DMS153 treated with DMSO at 0.1 percent for 48 hours (cell line): Measurements from ENCODE around the gene CRYBG1.

ENCODE experiments used
- DNase-seq: peaks from one replicate; lab custom pipeline; 2025; ENCODE audit not compliant: unreplicated experiment; lab: John Stamatoyannopoulos, UW

The CRYBG1 gene

DNA sequence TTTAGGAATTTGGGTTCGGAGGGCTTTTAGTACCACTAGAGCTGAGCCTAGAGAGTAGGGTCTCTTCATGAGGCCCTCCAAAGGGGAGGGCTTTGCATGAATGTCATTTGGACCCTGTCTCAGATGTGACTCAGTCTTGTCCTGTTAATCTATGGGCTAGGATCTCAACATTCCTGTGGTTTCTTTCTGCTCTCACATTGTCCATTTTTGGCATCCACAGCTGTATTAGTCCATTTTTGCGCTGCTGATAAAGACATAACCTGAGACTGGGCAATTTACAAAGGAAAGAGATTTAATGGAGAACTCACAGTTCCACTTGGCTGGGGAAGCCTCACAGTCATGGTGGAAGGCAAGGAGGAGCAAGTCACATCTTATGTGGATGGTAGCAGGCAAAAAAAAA, 61.0 kb downstream of the CRYBG1 start:
- no peak for DNase-seq

- DNase-seq, result no peak
These were observed 62.0 kb downstream of the CRYBG1 start for GRCh38 chr6:106422534-106422933.

DNA sequence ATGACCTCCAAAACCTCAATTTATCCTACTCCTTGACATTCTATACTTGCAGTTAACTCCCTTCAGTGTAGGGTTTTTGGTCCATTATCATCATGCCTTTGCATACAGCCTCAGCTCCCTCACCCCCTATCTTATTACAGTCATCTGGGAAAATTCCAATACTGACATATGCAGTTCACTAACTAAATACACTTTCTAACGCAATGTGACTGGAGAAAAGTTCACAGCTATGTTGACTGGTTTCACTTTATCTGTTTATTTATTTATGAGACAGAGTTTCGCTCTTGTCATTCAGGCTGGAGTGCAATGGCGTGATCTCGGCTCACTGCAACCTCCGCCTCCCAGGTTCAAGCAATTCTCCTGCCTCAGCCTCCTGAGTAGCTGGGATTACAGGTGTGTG, 64.9 kb downstream of the CRYBG1 start:
- no peak for DNase-seq

DNA sequence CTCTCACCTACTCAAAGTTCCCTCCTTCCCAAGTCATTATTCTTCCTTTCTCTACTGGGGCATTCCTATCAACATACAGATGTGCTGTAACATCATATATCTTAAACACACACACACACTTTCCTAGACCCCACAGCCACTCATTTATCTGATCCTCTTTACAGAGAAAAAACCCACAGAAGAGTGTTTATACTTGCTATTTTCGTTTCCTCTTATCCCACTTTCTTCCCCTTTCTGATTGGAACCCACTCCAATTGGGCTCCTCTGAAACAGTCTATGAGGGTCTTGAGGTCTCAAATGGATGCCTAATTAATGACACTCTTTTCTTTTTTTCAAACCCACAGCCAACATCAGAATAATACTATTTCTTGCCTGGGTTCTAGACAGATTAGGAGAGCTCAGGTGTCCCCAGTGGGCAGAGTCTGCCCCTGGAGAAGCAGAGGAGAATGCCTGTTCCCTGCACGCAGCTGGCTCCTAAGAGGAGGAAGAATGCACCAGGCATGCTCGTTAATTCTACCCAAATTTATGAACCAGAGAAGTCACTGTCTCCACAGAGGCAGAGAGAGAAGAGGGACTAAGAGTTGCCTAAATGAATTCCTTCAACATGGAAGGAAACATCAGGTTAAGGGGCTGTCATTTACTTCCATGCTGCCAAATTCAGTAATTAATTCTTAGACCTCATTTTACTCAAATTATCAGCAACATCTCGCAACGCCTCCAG, 65.9 kb downstream of the CRYBG1 start:
- DNase-seq, result no peak

DNA sequence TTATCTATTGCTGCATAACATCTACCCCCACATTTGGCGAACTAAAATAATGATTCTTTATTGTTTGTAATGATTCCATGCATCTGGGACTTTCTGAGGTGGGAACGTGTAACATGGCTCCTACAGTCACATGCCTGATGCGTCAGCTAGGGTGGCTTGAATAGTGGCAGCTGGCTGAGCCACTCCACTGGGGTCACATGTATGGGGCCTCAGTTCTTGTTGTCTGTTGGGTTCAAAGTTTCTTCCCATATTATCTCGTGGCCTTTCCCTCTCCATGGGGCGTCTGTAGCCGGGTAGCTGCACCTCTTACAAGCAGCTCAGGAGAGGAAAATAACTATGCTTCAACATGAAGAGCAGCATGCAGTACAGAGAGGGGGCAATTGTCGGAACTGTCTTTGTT, 69.9 kb downstream of the CRYBG1 start:
- no peak for DNase-seq

- no peak for DNase-seq
These were observed 70.9 kb downstream of the CRYBG1 start for GRCh38 chr6:106431405-106431804.

DNA sequence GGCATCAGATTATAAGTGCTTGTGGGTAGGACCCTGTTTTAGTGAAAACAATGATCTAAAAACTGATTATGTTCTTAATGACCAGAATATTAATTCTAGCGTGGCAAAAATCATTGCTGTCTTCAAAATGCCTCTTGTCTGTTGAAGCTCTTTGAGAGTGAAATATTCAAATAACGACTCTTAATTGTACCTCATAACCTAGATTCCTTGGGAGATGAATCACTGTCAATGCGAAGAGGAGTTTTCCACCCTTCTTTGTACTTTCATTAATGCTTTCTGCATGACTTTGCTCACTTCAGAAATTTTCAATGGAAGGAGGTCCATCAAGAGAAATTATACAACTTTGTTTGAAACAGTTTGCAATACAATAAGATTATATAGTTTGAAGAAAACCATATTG, 71.5 kb downstream of the CRYBG1 start:
- no peak for DNase-seq

- no peak for DNase-seq
These were observed 74.0 kb downstream of the CRYBG1 start for GRCh38 chr6:106434530-106434929.

DNA sequence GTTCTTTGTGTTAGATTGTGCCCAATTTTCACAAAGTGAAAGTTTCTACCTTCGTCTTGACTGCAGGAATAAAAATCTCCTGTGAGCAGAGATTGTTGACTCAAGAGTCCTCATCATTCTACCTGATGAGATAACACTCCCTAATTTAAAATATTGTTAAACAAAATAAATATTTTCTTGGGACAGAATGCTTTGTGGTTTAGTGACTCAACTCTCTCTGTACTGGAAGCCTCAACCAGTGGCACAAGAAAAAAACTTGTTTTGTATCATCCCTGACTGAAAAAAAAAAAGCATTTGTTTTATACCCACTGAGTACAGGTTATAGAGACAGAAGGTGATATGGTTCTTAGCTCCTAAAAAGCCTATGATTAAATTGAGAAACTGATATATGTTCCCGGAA, 78.9 kb downstream of the CRYBG1 start:
- no peak for DNase-seq

DNA sequence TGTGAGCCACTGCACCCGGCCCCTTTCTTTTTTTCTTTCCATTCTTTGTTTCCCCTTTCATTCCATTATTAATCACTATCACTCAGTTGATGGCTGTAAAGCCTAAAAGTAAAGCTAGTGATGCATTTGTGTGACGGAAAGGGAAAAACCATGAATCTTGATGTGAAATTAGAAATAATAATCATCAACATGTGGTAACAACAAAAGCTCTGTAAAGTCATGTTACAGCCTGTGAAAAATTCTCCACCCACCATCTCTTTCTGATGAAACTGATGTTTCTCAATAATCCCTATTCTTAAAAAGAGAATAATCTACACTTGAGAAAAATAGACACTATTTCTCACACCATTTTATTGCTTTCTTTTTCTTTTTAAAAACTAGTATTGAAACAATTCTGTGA, 80.0 kb downstream of the CRYBG1 start:
- DNase-seq, result no peak

DNA sequence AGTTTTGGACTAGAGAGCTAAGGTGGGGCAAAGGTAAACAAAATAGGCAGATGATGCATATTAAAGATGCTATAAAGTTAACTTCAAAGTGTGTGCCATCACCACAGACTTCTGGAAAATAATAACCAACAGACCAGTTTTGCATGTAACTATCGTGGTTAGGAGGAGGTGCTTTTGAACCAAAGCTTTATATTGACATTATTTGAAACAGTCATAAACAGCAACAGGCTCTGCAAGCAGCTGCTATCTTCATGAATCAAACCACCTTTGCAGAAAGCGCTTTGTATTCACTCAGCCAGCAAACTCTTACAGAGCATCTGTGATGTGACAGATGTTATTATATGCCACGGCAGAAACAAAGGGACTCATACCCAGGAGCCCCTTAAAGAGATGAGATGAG, 81.9 kb downstream of the CRYBG1 start:
- DNase-seq, result no peak

DNA sequence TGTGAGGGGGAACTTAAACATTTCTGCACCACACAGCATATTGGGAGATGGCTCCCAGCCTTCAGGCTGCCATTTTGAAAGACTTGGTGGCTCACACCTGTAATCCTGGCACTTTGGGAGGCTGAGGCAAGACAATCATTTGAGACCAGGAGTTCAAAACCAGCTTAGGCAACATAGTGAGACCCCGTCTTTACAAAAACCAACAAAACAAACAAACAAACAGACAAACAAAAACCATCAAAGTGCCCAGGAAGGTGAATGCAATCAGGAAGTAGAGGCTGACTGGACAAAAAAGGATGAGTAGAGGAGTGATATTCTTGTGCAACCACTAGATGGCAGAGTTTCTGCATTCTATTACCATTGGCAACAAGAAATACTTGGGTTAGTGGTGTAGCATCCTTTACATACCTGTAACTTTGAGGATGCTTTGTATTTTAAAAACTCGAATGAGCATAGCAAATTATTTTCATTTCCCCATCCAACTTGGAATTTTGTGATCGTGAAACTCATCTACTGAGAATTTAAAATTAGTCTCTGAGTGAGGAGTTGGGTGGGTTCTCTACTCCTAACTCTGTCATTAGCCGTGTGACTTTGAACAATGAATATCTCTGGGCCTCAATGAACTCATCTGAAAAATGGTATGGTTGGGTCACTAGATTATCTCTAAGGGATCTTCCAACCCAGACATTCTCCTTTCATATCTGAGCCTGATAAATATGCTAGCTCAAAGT, 84.4 kb downstream of the CRYBG1 start:
- peak; percentile 81 for DNase-seq

DNA sequence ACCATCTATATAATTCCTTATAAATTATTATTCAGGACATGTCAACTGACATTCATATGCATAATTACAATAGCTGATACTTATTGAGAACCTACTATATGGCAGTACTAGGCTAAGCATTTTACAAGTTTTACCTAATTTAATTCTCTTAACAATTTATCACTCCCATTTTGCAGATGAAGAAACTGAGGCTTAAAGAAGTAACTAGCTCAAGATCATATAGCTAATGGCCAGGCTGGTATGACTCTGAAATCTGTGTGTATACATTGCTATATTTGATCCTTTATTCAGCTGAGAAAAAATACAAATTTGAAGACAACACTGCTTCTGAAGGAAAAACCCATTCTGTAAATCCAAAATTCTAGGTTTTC, 85.0 kb downstream of the CRYBG1 start:
- no peak for DNase-seq

- DNase-seq, result peak; percentile 39
These were observed 85.9 kb downstream of the CRYBG1 start for GRCh38 chr6:106446287-106446885.

- no peak for DNase-seq
These were observed 86.5 kb downstream of the CRYBG1 start for GRCh38 chr6:106446983-106447382.

- no peak for DNase-seq
These were observed 87.5 kb downstream of the CRYBG1 start for GRCh38 chr6:106448000-106448426.

- DNase-seq, result no peak
These were observed 90.1 kb downstream of the CRYBG1 start for GRCh38 chr6:106450653-106451052.

- DNase-seq, result no peak
These were observed 90.9 kb downstream of the CRYBG1 start for GRCh38 chr6:106451439-106451838.

DNA sequence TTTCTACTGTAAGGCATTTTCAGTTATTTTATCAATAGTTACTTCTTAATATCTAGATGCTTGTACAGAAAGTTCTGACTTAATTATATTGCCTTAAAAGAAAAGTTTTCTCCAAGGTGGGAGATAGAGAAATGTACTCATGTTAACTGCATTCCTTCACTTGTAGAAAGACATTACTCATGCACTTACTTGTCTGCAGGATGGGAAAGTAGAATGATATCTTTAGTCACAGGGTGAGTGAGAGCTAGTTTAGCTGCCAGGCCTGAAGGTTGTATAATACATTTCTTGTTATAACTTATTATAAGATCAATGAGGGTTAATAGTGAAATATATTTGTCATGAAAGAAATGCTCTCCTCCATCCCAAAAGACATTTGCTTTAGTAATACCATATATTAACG, 92.1 kb downstream of the CRYBG1 start:
- DNase-seq, result no peak

DNA sequence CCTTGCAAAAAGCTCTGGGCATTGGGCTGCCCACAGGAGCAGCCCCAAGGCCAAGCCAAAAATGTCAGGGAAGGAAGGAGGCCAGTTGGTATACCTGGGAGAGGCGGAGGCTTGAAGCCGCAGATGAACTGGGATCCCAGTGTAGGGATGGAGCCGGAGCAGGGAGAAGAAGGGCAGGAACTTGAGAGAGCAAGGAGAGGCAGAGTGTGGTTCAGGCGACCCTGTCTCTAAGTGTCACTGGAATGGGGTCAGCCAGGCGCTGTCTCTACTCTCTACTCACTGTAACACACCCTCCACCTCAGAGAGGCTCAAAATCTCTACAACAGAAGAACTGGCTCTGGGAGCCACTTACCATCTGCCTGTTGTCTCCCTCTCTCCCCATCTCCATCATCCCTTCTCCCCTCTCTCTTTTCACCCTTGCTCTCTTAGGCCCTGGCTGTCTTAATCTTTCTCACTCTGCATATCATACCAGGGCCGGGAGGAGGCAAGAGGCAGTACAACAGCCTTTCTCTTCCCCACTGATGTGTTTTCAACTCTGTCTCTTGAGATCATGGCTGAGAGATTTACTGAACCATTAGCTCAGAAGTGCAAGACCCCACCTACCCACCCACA, 93.3 kb downstream of the CRYBG1 start:
- no peak for DNase-seq

DNA sequence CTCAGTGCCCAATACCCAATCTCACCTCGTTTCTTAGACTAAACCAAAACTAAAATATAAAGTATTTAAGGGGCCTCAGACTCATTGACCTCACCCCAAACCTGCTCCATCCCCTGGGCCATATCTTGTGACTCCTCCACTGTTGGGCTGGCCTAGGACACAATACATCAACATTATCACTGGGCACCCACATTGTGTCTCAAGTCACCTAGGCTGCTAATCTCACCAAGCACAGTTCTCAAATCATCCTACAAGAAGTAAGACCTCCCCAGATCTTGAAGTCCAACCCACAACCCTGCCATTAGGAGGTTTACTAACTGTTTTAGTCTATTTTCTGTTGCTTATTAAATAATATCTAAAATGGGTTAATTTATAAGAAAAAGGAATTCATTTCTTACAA, 96.2 kb downstream of the CRYBG1 start:
- DNase-seq, result no peak
